ENCODE data around the gene YBX1. TPM values are rescaled to one million over a fixed set of nuclear protein-coding genes. Genes with fewer than 3 reads are reported as not detected.
A peak's percentile ranks its signal among the peaks of the same experiment; 100 is the strongest.

Gene YBX1
- total RNA-seq, 1 experiment from 2014 or later, result 1,098 TPM

GRCh38 chr1:42733415-42734200 is 51.4 kb downstream of the YBX1 start:
- ATAC-seq, result no peak
- DNase-seq (ENCODE audit: low spot score), result no peak
- no peaks in the 10 kb centered on the region for H3K9me3 Mint-ChIP-seq
- TF ChIP-seq ZNF671 (CRISPR knock-in tag; IDR thresholded peaks at IDR 0.05) (no peak), ATF3 (CRISPR knock-in tag; conservative IDR thresholded peaks at IDR 0.05) (no peak), TEAD1 (CRISPR knock-in tag; IDR thresholded peaks at IDR 0.05) (no peak), FOXP4 (CRISPR knock-in tag; IDR thresholded peaks at IDR 0.05) (no peak), TP53 (CRISPR knock-in tag; IDR thresholded peaks at IDR 0.05) (no peak), PRRX2 (CRISPR knock-in tag; IDR thresholded peaks at IDR 0.05) (no peak), PREB (CRISPR knock-in tag; IDR thresholded peaks at IDR 0.05; ENCODE audit: borderline replicate concordance) (no peak), CREB1 (CRISPR knock-in tag; IDR thresholded peaks at IDR 0.05) (no peak)
- TF ChIP-seq, protein P1, sequence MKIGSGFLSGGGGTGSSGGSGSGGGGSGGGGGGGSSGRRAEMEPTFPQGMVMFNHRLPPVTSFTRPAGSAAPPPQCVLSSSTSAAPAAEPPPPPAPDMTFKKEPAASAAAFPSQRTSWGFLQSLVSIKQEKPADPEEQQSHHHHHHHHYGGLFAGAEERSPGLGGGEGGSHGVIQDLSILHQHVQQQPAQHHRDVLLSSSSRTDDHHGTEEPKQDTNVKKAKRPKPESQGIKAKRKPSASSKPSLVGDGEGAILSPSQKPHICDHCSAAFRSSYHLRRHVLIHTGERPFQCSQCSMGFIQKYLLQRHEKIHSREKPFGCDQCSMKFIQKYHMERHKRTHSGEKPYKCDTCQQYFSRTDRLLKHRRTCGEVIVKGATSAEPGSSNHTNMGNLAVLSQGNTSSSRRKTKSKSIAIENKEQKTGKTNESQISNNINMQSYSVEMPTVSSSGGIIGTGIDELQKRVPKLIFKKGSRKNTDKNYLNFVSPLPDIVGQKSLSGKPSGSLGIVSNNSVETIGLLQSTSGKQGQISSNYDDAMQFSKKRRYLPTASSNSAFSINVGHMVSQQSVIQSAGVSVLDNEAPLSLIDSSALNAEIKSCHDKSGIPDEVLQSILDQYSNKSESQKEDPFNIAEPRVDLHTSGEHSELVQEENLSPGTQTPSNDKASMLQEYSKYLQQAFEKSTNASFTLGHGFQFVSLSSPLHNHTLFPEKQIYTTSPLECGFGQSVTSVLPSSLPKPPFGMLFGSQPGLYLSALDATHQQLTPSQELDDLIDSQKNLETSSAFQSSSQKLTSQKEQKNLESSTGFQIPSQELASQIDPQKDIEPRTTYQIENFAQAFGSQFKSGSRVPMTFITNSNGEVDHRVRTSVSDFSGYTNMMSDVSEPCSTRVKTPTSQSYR (CRISPR knock-in tag; IDR thresholded peaks at IDR 0.05), result no peak
- H3K27ac Mint-ChIP-seq, result no peak overlapping the region
- H3K4me3 Mint-ChIP-seq, result no peak overlapping the region
- H3K27me3 Mint-ChIP-seq (ENCODE audit: low read depth), result no peaks in the 10 kb centered on the region
- H3K36me3 Mint-ChIP-seq, result no peaks in the 10 kb centered on the region
- ChIA-PET POLR2A (interaction anchor here (0.9 kb wide), 1 partner anchor 32 kb away, joined by 3 read pairs; no protein-coding TSS in a partner anchor), CTCF (interaction anchor here (1.5 to 2.7 kb wide), 3 partner anchors 13 to 155 kb away, joined by 6 to 14 read pairs (median 9); no protein-coding TSS in a partner anchor)
- H3K4me1 Mint-ChIP-seq, result peaks cover 19% of the 10 kb centered on the region

DNA sequence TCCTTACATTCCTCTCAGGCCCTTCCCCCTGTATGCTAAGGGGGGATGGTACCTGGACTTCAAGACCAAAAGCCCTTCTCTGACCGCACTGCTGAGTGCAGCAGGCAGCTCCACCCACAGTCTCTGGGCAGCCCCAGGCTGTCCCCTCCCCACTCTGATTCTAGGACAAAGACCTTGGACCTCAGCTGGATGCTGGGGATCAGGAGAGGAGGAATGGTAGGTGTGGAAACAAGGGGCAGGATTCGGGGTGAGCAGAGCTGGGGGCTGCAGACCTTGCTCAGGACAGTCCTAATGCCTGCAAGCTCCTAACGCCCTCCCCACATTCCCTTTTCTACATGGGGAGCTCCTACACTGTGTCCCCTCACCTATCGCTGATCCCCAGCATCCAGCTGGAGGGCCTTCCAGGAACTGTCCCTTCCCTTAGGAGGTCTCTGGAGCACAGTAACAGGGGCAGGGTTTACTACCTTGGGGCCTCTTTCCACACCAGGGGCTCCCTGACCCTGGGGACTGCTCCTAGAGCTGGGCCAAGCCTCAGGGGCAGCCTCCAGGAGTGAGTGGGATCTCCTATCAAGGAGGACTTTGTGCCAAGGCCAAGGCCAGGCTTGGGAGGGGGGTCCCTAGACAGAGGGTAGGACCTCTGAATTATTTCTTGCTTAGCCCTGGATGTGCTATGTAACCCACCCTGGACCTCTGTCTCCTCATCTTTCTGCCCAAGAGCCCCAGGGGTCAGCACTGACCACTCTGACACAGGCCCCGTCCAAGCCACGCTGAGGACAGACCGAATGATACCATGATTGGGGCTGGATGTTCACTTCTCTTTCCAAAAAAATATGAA is 52.2 kb downstream of the YBX1 start:
- Mint-ChIP-seq H3K4me1 (peaks cover 26% of the 10 kb centered on the region), H3K27ac (no peak overlapping the region), H3K9me3 (no peaks in the 10 kb centered on the region), H3K27me3 (ENCODE audit: low read depth) (no peaks in the 10 kb centered on the region), H3K36me3 (no peaks in the 10 kb centered on the region), H3K4me3 (no peak overlapping the region)
- no peak for DNase-seq (ENCODE audit: low spot score)
- ChIA-PET CTCF (interaction anchor here (1.0 to 2.7 kb wide), 4 partner anchors 13 to 156 kb away, joined by 3 to 14 read pairs (median 8); no protein-coding TSS in a partner anchor), POLR2A (interaction anchor here (0.6 to 0.9 kb wide), 2 partner anchors 12 to 32 kb away, joined by 3 read pairs; no protein-coding TSS in a partner anchor)
- peak; percentile 15; the same call in 1 of the 2 replicates for ATAC-seq
- TF ChIP-seq ESRRA (CRISPR knock-in tag; IDR thresholded peaks at IDR 0.05; ENCODE audit: borderline replicate concordance), result no peak
- no peak for TF ChIP-seq GTF2I (CRISPR knock-in tag; conservative IDR thresholded peaks at IDR 0.05)
- TF ChIP-seq NR3C1 (CRISPR knock-in tag; conservative IDR thresholded peaks at IDR 0.05; ENCODE audit: low read depth), result no peak
- TF ChIP-seq NFE2L1 (CRISPR knock-in tag; IDR thresholded peaks at IDR 0.05), result no peak
- TF ChIP-seq FOXK1 (CRISPR knock-in tag; IDR thresholded peaks at IDR 0.05), result no peak
- TF ChIP-seq PREB (CRISPR knock-in tag; IDR thresholded peaks at IDR 0.05; ENCODE audit: borderline replicate concordance), result no peak
- TF ChIP-seq NR1H2 (CRISPR knock-in tag; IDR thresholded peaks at IDR 0.05), result no peak
- no peak for TF ChIP-seq ZNF512 (CRISPR knock-in tag; IDR thresholded peaks at IDR 0.05; ENCODE audit: borderline replicate concordance)
- no peak for TF ChIP-seq ZSCAN18 (CRISPR knock-in tag; IDR thresholded peaks at IDR 0.05)
- no peak for TF ChIP-seq ATF3 (CRISPR knock-in tag; conservative IDR thresholded peaks at IDR 0.05)
